ENCODE measurements around the gene RAF1. TPM values are rescaled to one million over a fixed set of nuclear protein-coding genes. Genes with fewer than 3 reads are reported as not detected.

Gene RAF1
- total RNA-seq, 1 donor from 2014 or later = 115 TPM

- Mint-ChIP-seq H3K4me1 (no peaks in the 10 kb centered on the region), H3K9me3 (no peaks in the 10 kb centered on the region), H3K36me3 (peaks cover 21% of the 10 kb centered on the region), H3K4me3 (no peak overlapping the region), H3K27me3 (ENCODE audit: insufficient read depth, low read depth) (peaks cover 2% of the 10 kb centered on the region), H3K27ac (no peak overlapping the region)
- H3K4me1 ChIP-seq = no peaks in the 10 kb centered on the region
- H2AFZ ChIP-seq (replicated peaks) = no peak overlapping the region
- no peaks in the 10 kb centered on the region for H3K27me3 ChIP-seq
- no peak overlapping the region for H3K4me3 ChIP-seq
- TF ChIP-seq EZH2 (IDR thresholded peaks at IDR 0.05) (no peak), EZH2phosphoT487 (IDR thresholded peaks at IDR 0.05) (no peak), CTCF (IDR thresholded peaks at IDR 0.05) (no peak)
- peaks cover 7% of the 10 kb centered on the region for H3F3A ChIP-seq (ENCODE audit: low read depth)
- no peak overlapping the region for H3K9ac ChIP-seq
- no peak overlapping the region for H3K4me2 ChIP-seq
- no peaks in the 10 kb centered on the region for H3K36me3 ChIP-seq
- H3K27ac ChIP-seq = no peak overlapping the region
- DNase-seq (ENCODE audit: low spot score) = no peak
- no peaks in the 10 kb centered on the region for H4K20me1 ChIP-seq (ENCODE audit: low read depth)
- no peaks in the 10 kb centered on the region for H3K9me3 ChIP-seq (ENCODE audit: low read depth)
- H3K79me2 ChIP-seq (ENCODE audit: low read depth) = no peaks in the 10 kb centered on the region
These were observed 81.2 kb downstream of the RAF1 start for GRCh38 chr3:12582730-12583129.

GRCh38 chr3:12579905-12580304 is 84.0 kb downstream of the RAF1 start:
- no peak for TF ChIP-seq CTCF (IDR thresholded peaks at IDR 0.05)
- TF ChIP-seq EZH2phosphoT487 (IDR thresholded peaks at IDR 0.05) = no peak
- peaks cover 7% of the 10 kb centered on the region for H3F3A ChIP-seq (ENCODE audit: low read depth)
- no peak overlapping the region for H2AFZ ChIP-seq (replicated peaks)
- H3K27me3 Mint-ChIP-seq (ENCODE audit: insufficient read depth, low read depth) = peaks cover 2% of the 10 kb centered on the region
- no peak overlapping the region for H3K27ac ChIP-seq
- H4K20me1 ChIP-seq (ENCODE audit: low read depth) = no peaks in the 10 kb centered on the region
- H3K27me3 ChIP-seq = no peaks in the 10 kb centered on the region
- no peaks in the 10 kb centered on the region for H3K36me3 ChIP-seq
- no peaks in the 10 kb centered on the region for H3K9me3 ChIP-seq (ENCODE audit: low read depth)
- no peak overlapping the region for H3K9ac ChIP-seq
- H3K4me3 ChIP-seq = no peak overlapping the region
- H3K4me2 ChIP-seq = no peak overlapping the region
- H3K4me1 ChIP-seq = no peaks in the 10 kb centered on the region
- no peaks in the 10 kb centered on the region for H3K4me1 Mint-ChIP-seq
- H3K36me3 Mint-ChIP-seq = peaks cover 25% of the 10 kb centered on the region
- no peak for DNase-seq (ENCODE audit: low spot score)
- no peaks in the 10 kb centered on the region for H3K79me2 ChIP-seq (ENCODE audit: low read depth)
- no peak overlapping the region for H3K27ac Mint-ChIP-seq
- no peak overlapping the region for H3K4me3 Mint-ChIP-seq
- no peaks in the 10 kb centered on the region for H3K9me3 Mint-ChIP-seq

GRCh38 chr3:12579456-12579855 is 84.5 kb downstream of the RAF1 start:
- Mint-ChIP-seq H3K27ac (peak overlapping the region; percentile 25), H3K27me3 (ENCODE audit: insufficient read depth, low read depth) (peaks cover 2% of the 10 kb centered on the region), H3K9me3 (no peaks in the 10 kb centered on the region), H3K4me1 (no peaks in the 10 kb centered on the region), H3K4me3 (no peak overlapping the region), H3K36me3 (peaks cover 23% of the 10 kb centered on the region)
- Histone ChIP-seq H3K36me3 (no peaks in the 10 kb centered on the region), H3K4me2 (no peak overlapping the region), H3F3A (ENCODE audit: low read depth) (peaks cover 7% of the 10 kb centered on the region), H3K4me1 (no peaks in the 10 kb centered on the region), H3K9me3 (ENCODE audit: low read depth) (no peaks in the 10 kb centered on the region), H3K9ac (no peak overlapping the region), H3K79me2 (ENCODE audit: low read depth) (no peaks in the 10 kb centered on the region), H3K27ac (no peak overlapping the region), H3K27me3 (no peaks in the 10 kb centered on the region), H4K20me1 (ENCODE audit: low read depth) (no peaks in the 10 kb centered on the region), H2AFZ (replicated peaks) (no peak overlapping the region), H3K4me3 (no peak overlapping the region)
- no peak for DNase-seq (ENCODE audit: low spot score)
- TF ChIP-seq CTCF (IDR thresholded peaks at IDR 0.05) = no peak
- no peak for TF ChIP-seq EZH2phosphoT487 (IDR thresholded peaks at IDR 0.05)
- TF ChIP-seq EZH2 (IDR thresholded peaks at IDR 0.05) = no peak

Measured in neural progenitor cell (in vitro differentiated cells).